ENCODE results near the gene HIPK2. TPM values are rescaled to one million over a fixed set of nuclear protein-coding genes. Genes with fewer than 3 reads are reported as not detected.
A peak's percentile ranks its signal among the peaks of the same experiment; 100 is the strongest.

HIPK2 gene
- polyA plus RNA-seq, result 1 to 10 TPM; 4.2 to 7.8 TPM

- no peaks in the 10 kb centered on the region for H3K36me3 ChIP-seq (ENCODE audit: control insufficient read depth in 2 of 2, insufficient read depth in 2 of 2, low read length in 1 of 2)
- 0% methylated on average over 52 to 96 of the region's 96 CpGs for WGBS, 2 donors
Measured at GRCh38 chr7:139777948-139778841, at the start of gene HIPK2. TSS of gene HIPK2 (minus strand) at chr7:139777998. CDS start at chr7:139777623, 375 bp downstream.

DNA sequence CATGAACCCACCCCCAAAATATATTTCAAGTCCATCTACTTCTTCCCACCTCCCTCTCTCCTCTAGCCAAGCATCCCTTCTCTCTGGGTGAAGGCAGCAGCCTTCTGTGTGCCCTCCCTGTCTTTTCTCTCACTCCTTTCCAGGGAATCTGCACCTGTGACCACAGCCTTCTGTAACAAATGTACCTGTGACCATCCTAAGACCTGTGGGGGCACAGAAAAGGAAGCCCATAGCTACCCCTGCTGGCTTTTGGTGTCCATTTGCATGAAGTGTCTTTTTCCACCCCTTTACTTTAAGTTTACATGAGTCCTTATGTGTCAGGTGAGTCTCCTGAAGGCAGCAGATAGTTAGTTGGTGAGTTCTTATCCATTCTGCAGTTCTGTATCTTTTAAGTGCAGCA is 49.2 kb upstream of the HIPK2 start:
- no peak overlapping the region for H3K4me3 ChIP-seq (ENCODE audit: low read depth in 1 of 2, low read length in 2 of 2)
- no peaks in the 10 kb centered on the region for H3K27me3 ChIP-seq (ENCODE audit: control insufficient read depth in 1 of 2, insufficient read depth in 2 of 2, low read length in 2 of 2)
- no peak overlapping the region for H3K27ac ChIP-seq (ENCODE audit: low read depth in 2 of 2, low read length in 1 of 2)
- no peaks in the 10 kb centered on the region for H3K4me1 ChIP-seq (ENCODE audit: control insufficient read depth in 2 of 2, insufficient read depth in 2 of 2, low read length in 1 of 2)
- no peaks in the 10 kb centered on the region for H3K36me3 ChIP-seq (ENCODE audit: control insufficient read depth in 2 of 2, insufficient read depth in 2 of 2, low read length in 1 of 2)
- peaks cover 0 to 3% of the 10 kb centered on the region in 2 donors for H3K9me3 ChIP-seq (ENCODE audit: control insufficient read depth in 2 of 2, insufficient read depth in 1 of 2, low read depth in 1 of 2, low read length in 1 of 2)

More at GRCh38 chr7:139777948-139778841, at the start of gene HIPK2:
- Histone ChIP-seq H3K4me3 (ENCODE audit: low read depth in 1 of 2, low read length in 2 of 2) (peak within 1 kb of the TSS; percentile 73 to 98), H3K27me3 (ENCODE audit: control insufficient read depth in 1 of 2, insufficient read depth in 2 of 2, low read length in 2 of 2) (no peaks in the 10 kb centered on the region), H3K9me3 (ENCODE audit: control insufficient read depth in 2 of 2, insufficient read depth in 1 of 2, low read depth in 1 of 2, low read length in 1 of 2) (no peaks in the 10 kb centered on the region), H3K27ac (ENCODE audit: low read depth in 2 of 2, low read length in 1 of 2) (peak within 1 kb of the TSS; percentile 96 to 97), H3K4me1 (ENCODE audit: control insufficient read depth in 2 of 2, insufficient read depth in 2 of 2, low read length in 1 of 2) (peaks cover 0 to 7% of the 10 kb centered on the region in 2 donors)

DNA sequence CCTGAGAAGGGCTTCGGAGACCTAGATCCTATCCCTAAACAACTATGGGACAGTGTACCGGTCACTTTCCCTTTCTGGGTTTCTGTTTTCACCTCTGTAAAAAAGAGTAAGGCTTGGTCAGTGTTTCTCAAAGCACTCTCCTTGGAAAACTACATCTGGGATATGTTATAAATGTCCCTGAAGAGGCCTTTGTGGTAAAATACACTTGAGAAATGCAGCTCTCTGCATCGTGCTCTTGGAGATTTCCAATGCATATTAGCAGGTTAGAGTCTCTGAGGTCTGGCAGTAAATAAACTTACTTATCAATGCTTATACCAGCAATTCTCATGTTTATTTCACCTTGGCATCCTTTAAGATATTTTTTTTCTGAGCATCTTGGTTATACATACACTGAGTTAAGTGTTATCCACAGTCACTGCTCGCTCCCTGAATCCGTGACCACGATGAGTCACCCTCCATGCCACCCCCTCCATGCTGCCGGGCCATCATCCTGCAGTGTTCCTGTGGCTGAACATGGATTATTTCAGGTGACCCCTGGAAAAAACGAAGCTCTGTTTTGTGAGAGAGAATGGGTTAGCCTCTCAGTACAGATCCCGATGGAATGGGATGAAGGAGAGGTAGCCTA is 48.0 kb upstream of the HIPK2 start:
- no peaks in the 10 kb centered on the region for H3K4me1 ChIP-seq (ENCODE audit: control insufficient read depth in 2 of 2, insufficient read depth in 2 of 2, low read length in 1 of 2)
- peaks cover 0 to 3% of the 10 kb centered on the region in 2 donors for H3K9me3 ChIP-seq (ENCODE audit: control insufficient read depth in 2 of 2, insufficient read depth in 1 of 2, low read depth in 1 of 2, low read length in 1 of 2)
- H3K4me3 ChIP-seq (ENCODE audit: low read depth in 1 of 2, low read length in 2 of 2), result no peak overlapping the region
- no peak overlapping the region for H3K27ac ChIP-seq (ENCODE audit: low read depth in 2 of 2, low read length in 1 of 2)
- no peaks in the 10 kb centered on the region for H3K36me3 ChIP-seq (ENCODE audit: control insufficient read depth in 2 of 2, insufficient read depth in 2 of 2, low read length in 1 of 2)
- no peaks in the 10 kb centered on the region for H3K27me3 ChIP-seq (ENCODE audit: control insufficient read depth in 1 of 2, insufficient read depth in 2 of 2, low read length in 2 of 2)
- 69 to 74% methylated on average over 9 of the region's 9 CpGs for WGBS, 2 donors

- H3K27ac ChIP-seq (ENCODE audit: low read depth in 2 of 2, low read length in 1 of 2), result no peak overlapping the region
- H3K36me3 ChIP-seq (ENCODE audit: control insufficient read depth in 2 of 2, insufficient read depth in 2 of 2, low read length in 1 of 2), result no peaks in the 10 kb centered on the region
- whole genome bisulfite sequencing, 2 donors, result 60 to 77% methylated on average over 8 of the region's 8 CpGs
- no peak overlapping the region for H3K4me3 ChIP-seq (ENCODE audit: low read depth in 1 of 2, low read length in 2 of 2)
- H3K9me3 ChIP-seq (ENCODE audit: control insufficient read depth in 2 of 2, insufficient read depth in 1 of 2, low read depth in 1 of 2, low read length in 1 of 2), result peaks cover 0 to 3% of the 10 kb centered on the region in 2 donors
- peaks cover 0 to 5% of the 10 kb centered on the region in 2 donors for H3K4me1 ChIP-seq (ENCODE audit: control insufficient read depth in 2 of 2, insufficient read depth in 2 of 2, low read length in 1 of 2)
- H3K27me3 ChIP-seq (ENCODE audit: control insufficient read depth in 1 of 2, insufficient read depth in 2 of 2, low read length in 2 of 2), result no peaks in the 10 kb centered on the region
Measured at GRCh38 chr7:139823959-139824521, 46.2 kb upstream of the HIPK2 start.

- H3K4me1 ChIP-seq (ENCODE audit: control insufficient read depth in 2 of 2, insufficient read depth in 2 of 2, low read length in 1 of 2), result peaks cover 0 to 8% of the 10 kb centered on the region in 2 donors
- H3K27ac ChIP-seq (ENCODE audit: low read depth in 2 of 2, low read length in 1 of 2), result no peak overlapping the region
- peaks cover 0 to 3% of the 10 kb centered on the region in 2 donors for H3K9me3 ChIP-seq (ENCODE audit: control insufficient read depth in 2 of 2, insufficient read depth in 1 of 2, low read depth in 1 of 2, low read length in 1 of 2)
- no peak overlapping the region for H3K4me3 ChIP-seq (ENCODE audit: low read depth in 1 of 2, low read length in 2 of 2)
- WGBS, 2 donors, result 91 to 95% methylated on average over 9 of the region's 9 CpGs
- no peaks in the 10 kb centered on the region for H3K36me3 ChIP-seq (ENCODE audit: control insufficient read depth in 2 of 2, insufficient read depth in 2 of 2, low read length in 1 of 2)
- H3K27me3 ChIP-seq (ENCODE audit: control insufficient read depth in 1 of 2, insufficient read depth in 2 of 2, low read length in 2 of 2), result no peaks in the 10 kb centered on the region
Measured at GRCh38 chr7:139822855-139823254, 45.1 kb upstream of the HIPK2 start.

DNA sequence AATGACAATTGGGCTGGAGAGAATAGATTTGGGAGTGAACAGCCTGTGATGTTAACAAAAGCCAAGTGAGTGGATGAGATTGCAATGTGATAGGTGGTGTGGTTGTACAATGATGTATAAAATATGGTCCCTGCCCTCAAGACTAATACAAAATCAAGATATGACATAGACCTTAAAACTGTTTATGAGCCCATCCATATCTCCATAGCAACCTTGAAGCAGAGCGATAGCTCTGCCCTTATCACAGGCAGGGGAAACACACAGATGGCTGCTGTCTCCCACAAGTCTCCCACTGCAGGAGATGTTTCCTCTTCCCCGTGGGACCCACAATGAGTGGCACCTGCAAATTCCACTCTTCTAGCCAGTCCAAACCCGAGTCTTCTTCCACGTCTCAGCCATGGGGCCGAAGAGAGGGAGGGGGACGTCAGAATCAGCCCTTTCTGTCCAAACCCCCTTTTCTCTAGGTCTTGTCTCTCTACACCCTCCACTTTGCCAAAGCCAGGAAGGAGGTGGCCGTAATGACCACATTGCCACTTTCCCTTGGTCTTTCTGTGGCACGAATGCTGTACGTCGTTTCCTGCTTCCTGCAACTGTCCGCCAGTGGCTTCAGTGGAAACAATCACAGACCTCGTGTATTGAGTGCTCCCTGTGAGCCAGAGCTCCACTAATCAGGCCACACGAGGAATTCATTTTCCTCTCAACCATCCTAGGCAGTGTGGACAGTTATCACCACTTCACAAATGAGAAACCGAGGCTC is 43.7 kb upstream of the HIPK2 start:
- Histone ChIP-seq H3K27ac (ENCODE audit: low read depth in 2 of 2, low read length in 1 of 2) (no peak overlapping the region), H3K4me1 (ENCODE audit: control insufficient read depth in 2 of 2, insufficient read depth in 2 of 2, low read length in 1 of 2) (peaks cover 0 to 8% of the 10 kb centered on the region in 2 donors), H3K9me3 (ENCODE audit: control insufficient read depth in 2 of 2, insufficient read depth in 1 of 2, low read depth in 1 of 2, low read length in 1 of 2) (peaks cover 0 to 3% of the 10 kb centered on the region in 2 donors), H3K36me3 (ENCODE audit: control insufficient read depth in 2 of 2, insufficient read depth in 2 of 2, low read length in 1 of 2) (no peaks in the 10 kb centered on the region), H3K27me3 (ENCODE audit: control insufficient read depth in 1 of 2, insufficient read depth in 2 of 2, low read length in 2 of 2) (no peaks in the 10 kb centered on the region), H3K4me3 (ENCODE audit: low read depth in 1 of 2, low read length in 2 of 2) (no peak overlapping the region)
- 81 to 82% methylated on average over 14 of the region's 14 CpGs for WGBS, 2 donors

GRCh38 chr7:139820089-139820488 is 42.3 kb upstream of the HIPK2 start:
- no peak overlapping the region for H3K4me3 ChIP-seq (ENCODE audit: low read depth in 1 of 2, low read length in 2 of 2)
- no peaks in the 10 kb centered on the region for H3K27me3 ChIP-seq (ENCODE audit: control insufficient read depth in 1 of 2, insufficient read depth in 2 of 2, low read length in 2 of 2)
- H3K36me3 ChIP-seq (ENCODE audit: control insufficient read depth in 2 of 2, insufficient read depth in 2 of 2, low read length in 1 of 2), result no peaks in the 10 kb centered on the region
- peaks cover 0 to 3% of the 10 kb centered on the region in 2 donors for H3K9me3 ChIP-seq (ENCODE audit: control insufficient read depth in 2 of 2, insufficient read depth in 1 of 2, low read depth in 1 of 2, low read length in 1 of 2)
- WGBS, 2 donors, result 51 to 54% methylated on average over 4 of the region's 4 CpGs
- peaks cover 0 to 8% of the 10 kb centered on the region in 2 donors for H3K4me1 ChIP-seq (ENCODE audit: control insufficient read depth in 2 of 2, insufficient read depth in 2 of 2, low read length in 1 of 2)
- H3K27ac ChIP-seq (ENCODE audit: low read depth in 2 of 2, low read length in 1 of 2), result no peak overlapping the region

GRCh38 chr7:139817249-139817648 is 39.5 kb upstream of the HIPK2 start:
- no peak overlapping the region for H3K27ac ChIP-seq (ENCODE audit: low read depth in 2 of 2, low read length in 1 of 2)
- 87 to 92% methylated on average over 10 of the region's 10 CpGs for WGBS, 2 donors
- no peaks in the 10 kb centered on the region for H3K36me3 ChIP-seq (ENCODE audit: control insufficient read depth in 2 of 2, insufficient read depth in 2 of 2, low read length in 1 of 2)
- H3K27me3 ChIP-seq (ENCODE audit: control insufficient read depth in 1 of 2, insufficient read depth in 2 of 2, low read length in 2 of 2), result no peaks in the 10 kb centered on the region
- H3K9me3 ChIP-seq (ENCODE audit: control insufficient read depth in 2 of 2, insufficient read depth in 1 of 2, low read depth in 1 of 2, low read length in 1 of 2), result no peaks in the 10 kb centered on the region
- H3K4me3 ChIP-seq (ENCODE audit: low read depth in 1 of 2, low read length in 2 of 2), result no peak overlapping the region
- H3K4me1 ChIP-seq (ENCODE audit: control insufficient read depth in 2 of 2, insufficient read depth in 2 of 2, low read length in 1 of 2), result peaks cover 0 to 8% of the 10 kb centered on the region in 2 donors

GRCh38 chr7:139813689-139814088 is 35.9 kb upstream of the HIPK2 start:
- 79 to 88% methylated on average over 2 of the region's 2 CpGs for WGBS, 2 donors
- H3K4me3 ChIP-seq (ENCODE audit: low read depth in 1 of 2, low read length in 2 of 2), result no peak overlapping the region
- no peaks in the 10 kb centered on the region for H3K36me3 ChIP-seq (ENCODE audit: control insufficient read depth in 2 of 2, insufficient read depth in 2 of 2, low read length in 1 of 2)
- no peaks in the 10 kb centered on the region for H3K27me3 ChIP-seq (ENCODE audit: control insufficient read depth in 1 of 2, insufficient read depth in 2 of 2, low read length in 2 of 2)
- H3K9me3 ChIP-seq (ENCODE audit: control insufficient read depth in 2 of 2, insufficient read depth in 1 of 2, low read depth in 1 of 2, low read length in 1 of 2), result no peaks in the 10 kb centered on the region
- peaks cover 0 to 1% of the 10 kb centered on the region in 2 donors for H3K4me1 ChIP-seq (ENCODE audit: control insufficient read depth in 2 of 2, insufficient read depth in 2 of 2, low read length in 1 of 2)
- no peak overlapping the region for H3K27ac ChIP-seq (ENCODE audit: low read depth in 2 of 2, low read length in 1 of 2)

All from esophagus (tissue), 2 donors.